ENCODE results near the gene TGFB1I1. TPM values are rescaled to one million over a fixed set of nuclear protein-coding genes. Genes with fewer than 3 reads are reported as not detected.
A peak's percentile ranks its signal among the peaks of the same experiment; 100 is the strongest.
"Not testable (repeated sequence)": the region's sequence is repeated elsewhere in the genome, so short reads cannot be mapped to it uniquely, and the experiment has no call there.

Gene TGFB1I1
- total RNA-seq, 1 donor from 2014 or later: 85.5 TPM

DNA sequence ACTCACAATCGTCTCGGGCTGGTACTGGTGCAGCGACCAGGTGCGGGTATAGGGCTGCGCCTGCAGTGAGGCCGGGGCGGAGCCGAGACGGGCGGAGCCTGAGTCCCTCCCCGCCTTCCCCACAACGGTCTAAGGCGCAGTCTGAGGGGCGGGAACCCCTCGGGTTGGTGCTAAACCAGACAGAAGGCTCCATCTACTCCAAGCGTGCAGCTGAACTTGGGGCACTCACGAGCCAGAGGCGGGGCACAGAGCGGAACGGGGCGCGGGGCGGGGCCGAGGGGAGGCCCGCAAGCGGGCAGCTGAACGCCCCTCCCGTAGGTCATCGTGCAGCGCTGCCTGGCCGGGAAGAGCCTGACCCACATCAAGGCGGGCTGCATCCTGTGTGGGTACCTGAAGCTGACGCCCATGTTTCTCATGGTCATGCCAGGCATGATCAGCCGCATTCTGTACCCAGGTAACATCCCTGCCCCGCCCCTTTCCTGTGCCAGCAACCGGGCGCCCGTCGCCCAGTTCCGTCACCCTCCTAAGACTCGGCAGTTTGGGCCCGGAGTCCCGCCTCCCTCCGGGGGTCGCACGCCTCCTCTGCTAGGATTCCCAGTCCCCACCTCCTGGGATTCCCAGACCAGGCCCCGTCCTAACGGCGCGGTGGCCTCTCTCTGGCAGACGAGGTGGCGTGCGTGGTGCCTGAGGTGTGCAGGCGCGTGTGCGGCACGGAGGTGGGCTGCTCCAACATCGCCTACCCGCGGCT lies 15.9 kb downstream of the TGFB1I1 start:
- DNase-seq (ENCODE audit: low spot score): peak; percentile 65

DNA sequence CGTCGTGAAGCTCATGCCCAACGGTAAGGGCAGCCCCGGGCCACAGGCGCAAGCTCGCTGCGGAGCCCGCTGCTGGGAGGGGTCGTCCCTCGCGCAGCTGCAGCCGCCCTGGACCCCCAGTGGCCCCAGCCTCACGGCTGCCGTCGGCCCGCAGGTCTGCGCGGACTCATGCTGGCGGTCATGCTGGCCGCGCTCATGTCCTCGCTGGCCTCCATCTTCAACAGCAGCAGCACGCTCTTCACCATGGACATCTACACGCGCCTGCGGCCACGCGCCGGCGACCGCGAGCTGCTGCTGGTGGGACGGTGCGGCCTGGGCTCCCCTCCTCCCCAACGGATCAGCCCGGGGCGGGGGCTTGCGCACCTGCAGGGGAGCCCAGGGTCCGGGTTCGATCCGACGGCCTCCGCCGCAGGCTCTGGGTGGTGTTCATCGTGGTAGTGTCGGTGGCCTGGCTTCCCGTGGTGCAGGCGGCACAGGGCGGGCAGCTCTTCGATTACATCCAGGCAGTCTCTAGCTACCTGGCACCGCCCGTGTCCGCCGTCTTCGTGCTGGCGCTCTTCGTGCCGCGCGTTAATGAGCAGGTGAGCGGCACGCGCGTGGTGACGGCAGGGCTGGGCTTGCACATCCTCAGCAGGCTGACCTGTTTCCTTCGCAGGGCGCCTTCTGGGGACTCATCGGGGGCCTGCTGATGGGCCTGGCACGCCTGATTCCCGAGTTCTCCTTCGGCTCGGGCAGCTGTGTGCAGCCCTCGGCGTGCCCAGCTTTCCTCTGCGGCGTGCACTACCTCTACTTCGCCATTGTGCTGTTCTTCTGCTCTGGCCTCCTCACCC lies 16.7 kb downstream of the TGFB1I1 start:
- no peak for DNase-seq (ENCODE audit: low spot score)

- DNase-seq (ENCODE audit: low spot score): no peak
These were observed 17.3 kb downstream of the TGFB1I1 start for GRCh38 chr16:31489298-31489564.

DNA sequence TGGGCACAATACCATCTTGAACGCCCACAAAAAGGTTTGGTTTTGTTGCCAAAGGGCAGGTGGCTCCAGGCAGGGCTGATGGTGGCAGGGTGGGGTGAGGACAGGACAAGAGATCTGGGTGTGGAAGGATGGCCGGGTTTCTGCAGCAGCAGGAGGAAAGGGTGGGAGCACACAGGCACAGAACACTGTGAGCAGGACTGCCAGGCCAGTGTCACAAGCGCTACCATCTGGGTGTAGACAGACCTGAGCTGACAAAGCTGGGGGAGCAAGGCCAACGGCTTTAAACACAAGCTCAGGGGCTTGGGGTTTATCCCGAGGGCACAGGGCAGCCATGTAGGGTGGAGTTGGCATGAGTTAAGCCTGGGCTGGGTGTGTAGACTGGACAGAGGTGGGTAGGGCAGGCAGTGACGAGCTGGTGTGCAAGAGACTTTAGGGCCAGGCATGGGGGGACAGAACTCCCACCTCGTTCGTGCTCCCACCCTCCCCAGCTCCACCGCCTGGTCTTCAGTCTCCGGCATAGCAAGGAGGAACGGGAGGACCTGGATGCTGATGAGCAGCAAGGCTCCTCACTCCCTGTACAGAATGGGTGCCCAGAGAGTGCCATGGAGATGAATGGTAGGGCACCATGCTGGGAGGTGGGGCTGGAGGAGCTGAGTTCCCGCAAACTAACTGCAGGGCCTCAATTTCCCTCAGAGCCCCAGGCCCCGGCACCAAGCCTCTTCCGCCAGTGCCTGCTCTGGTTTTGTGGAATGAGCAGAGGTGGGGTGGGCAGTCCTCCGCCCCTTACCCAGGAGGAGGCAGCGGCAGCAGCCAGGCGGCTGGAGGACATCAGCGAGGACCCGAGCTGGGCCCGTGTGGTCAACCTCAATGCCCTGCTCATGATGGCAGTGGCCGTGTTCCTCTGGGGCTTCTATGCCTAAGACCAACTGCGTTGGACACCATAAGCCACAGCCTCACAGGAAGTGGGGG lies 17.9 kb downstream of the TGFB1I1 start:
- no peak for DNase-seq (ENCODE audit: low spot score)

- no peak for DNase-seq (ENCODE audit: low spot score)
These were observed 19.9 kb downstream of the TGFB1I1 start for GRCh38 chr16:31491778-31492418.

DNA sequence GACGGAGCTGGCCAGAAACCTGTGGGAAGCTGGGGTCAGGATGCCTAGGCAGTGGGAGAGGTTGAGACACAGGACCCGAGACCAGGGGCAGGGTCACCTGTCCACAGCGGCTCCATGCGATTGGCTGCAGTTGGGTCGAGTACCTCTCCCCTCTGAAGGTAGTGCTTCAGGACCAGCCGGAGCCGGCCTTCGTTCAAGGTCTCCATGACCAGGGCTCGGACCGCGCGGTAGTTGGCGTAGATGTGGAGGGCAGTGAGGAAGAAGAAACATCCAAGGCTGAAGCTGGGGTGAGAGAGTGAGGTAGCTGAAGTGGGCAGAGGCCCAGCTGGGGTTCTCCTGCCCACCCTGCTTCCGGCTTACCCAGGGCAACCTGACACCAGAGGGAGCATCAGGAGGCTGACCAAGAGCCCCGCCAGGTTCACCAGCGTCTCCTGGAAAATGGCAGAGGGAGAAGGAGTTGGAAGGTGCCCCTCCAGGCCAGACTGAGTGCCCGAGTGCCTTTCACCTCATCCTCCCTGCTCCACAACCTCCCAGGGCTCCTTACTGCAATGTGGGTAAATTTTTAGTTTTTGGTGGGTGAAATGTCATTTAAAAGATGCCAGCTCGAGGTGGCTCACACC lies 21.7 kb downstream of the TGFB1I1 start:
- no peak for DNase-seq (ENCODE audit: low spot score)

GRCh38 chr16:31496670-31497069 lies 24.7 kb downstream of the TGFB1I1 start:
- no peak for DNase-seq (ENCODE audit: low spot score)

DNA sequence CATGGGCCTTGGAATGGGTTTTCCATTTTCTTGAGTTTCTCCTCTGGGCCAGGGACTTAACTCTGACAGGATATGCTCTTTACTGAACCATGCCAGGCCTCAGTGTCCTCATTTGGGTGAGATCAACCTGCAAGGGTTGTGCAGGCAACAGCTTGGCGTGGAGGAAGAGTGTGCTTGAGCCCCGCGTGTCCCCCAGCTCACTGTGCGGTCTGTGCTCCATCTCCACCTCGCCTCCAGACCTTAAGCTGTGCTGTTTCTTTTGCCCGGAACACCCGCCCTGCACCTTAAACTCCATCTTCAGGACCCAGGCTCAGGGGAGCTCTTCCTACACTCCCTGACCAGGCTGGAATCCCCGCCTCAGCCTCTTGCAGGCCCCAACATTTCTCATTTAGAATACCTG lies 26.5 kb downstream of the TGFB1I1 start:
- DNase-seq (ENCODE audit: low spot score): no peak

DNA sequence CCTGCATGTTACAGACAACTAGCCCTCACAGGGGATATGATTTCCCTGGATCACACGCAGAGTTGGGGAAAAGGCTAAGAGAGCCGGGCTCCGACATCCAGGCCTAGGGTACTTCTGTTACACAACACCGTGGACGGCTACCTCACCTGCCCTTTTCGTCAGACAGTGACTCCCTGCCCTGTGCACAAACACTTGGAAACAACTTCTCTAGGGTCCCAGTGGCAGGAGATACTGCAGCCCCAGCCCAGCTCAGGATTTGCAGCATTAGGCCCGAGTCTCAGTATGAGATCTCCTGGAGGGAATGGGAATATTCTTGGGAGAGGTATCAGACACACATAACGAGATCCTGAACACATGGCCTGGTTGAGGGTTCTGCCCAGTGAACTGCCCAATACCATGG lies 28.0 kb downstream of the TGFB1I1 start:
- no peak for DNase-seq (ENCODE audit: low spot score)

DNA sequence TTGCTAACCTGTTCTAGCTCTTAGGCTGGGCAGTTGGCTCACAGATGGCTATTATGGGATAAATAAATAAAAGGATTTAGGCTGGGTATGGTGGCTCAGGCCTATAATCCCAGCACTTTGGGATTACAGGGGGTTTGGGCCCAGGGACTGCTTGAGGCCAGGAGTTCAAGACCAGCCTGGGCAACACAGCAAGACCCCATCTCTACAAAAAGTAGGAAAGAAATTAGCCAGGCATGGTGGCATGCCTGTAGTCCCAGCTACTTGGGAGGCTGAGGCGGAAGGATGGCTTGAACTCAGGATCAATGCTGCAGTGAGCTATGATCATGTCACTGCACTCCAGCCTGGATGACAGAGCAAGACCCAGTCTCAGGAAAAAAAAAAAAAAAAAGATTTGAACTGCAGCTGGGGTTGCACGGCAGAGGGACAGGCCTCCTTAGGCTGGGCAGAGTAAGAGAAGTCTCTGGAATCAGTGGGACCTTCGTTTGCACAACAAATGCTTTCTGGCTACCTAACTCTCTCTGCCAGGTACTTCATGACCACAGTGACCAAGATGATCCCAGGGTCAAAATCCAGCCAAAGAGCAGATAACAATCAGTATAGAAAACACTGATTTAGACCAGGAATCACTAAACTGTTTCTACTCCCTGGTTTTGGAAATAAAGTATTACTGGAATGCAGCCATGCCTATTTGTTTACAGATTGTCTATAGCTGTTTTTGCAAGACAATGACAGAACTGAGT lies 29.4 kb downstream of the TGFB1I1 start:
- no peak for DNase-seq (ENCODE audit: low spot score)

DNA sequence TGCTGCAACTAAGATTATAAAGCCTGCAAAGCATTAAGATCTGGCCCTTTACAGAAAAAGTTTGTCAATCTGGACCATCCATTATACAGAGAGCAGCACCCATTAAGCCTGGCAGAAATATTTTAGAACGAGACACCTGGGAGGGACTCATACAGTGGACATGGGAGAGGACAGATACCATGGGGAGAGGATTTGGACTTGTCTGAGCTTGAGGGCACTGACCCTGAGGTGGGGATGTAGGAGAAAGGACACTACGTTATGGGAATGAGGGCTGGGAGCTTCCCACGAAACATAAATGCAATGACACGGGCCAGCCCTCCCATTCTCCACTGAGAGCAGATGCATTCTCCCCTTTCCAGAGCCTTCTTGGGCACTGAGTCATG lies 30.0 kb downstream of the TGFB1I1 start:
- no peak for DNase-seq (ENCODE audit: low spot score)

DNA sequence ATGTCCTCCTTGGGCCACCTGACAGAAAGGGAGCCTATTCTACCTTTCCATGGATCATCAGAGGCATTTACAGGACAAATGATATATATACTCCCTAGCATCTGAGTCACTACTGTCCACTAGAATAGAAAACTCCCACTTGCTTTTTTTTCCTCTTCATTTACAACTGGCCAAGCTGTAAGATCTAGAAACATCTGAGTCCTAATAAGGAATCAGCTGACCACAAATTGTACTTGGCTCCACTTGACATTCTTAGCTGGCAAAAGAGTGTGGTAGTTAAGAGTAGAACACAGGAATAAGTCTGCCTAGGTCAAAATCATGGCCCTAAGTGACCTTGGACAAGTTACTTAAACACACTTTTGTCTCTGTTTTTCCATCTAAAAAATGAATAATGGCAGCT lies 31.0 kb downstream of the TGFB1I1 start:
- no peak for DNase-seq (ENCODE audit: low spot score)

DNA sequence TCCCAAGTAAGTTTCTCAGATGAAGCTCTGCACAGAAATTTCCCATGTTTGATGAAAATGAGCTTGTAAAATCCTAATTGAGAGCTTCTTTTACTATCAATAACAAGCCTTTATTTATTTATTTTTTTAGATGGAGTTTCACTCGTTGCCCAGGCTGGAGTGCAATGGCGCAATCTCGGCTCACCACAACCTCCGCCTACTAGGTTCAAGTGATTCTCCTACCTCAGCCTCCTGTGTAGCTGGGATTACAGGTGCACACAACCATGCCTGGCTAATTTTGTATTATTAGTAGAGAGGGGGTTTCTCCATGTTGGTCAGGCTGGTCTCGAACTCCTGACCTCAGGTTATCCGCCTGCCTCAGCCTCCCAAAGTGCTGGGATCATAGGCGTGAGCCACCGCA lies 31.6 kb downstream of the TGFB1I1 start:
- not testable (repeated sequence) for DNase-seq (ENCODE audit: low spot score)

DNA sequence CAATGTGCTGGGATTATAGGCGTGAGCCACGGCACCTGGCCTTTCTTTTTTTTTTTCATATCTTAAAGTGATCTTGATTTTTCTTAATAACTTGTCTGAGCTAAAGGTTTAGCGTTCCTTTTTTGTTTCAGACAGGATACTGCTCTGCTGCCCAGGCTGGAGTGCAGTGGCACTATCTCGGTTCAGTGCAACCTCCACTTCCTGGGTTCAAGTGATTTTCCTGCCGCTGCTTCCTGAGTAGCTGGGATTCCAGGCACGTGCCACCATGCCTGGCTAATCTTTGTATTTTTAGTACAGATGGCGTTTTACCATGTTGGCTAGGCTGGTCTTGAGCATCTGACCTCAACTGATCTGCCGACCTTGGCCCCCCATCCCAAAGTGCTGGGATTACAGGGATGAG lies 32.2 kb downstream of the TGFB1I1 start:
- no peak for DNase-seq (ENCODE audit: low spot score)

DNA sequence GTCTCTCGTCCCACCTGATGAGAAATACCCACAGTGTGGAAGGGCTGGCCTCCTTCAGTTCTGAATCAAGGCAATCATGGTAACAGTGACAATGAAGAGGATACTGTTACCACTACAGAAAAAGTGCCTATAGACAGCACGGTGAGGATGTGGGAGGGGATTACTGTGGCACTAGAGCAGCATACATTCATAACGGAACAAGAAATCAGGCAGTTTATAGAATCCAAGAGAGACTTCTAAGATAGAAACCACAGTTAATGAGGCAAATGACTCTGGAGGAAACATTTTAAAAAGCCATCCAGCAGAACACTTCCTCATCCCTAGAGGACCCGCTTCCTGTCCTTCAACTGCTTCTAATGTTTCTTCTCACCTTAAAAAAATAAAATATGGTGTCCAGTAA lies 33.5 kb downstream of the TGFB1I1 start:
- no peak for DNase-seq (ENCODE audit: low spot score)

- DNase-seq (ENCODE audit: low spot score): no peak
These were observed 35.6 kb downstream of the TGFB1I1 start for GRCh38 chr16:31507617-31507928.

DNA sequence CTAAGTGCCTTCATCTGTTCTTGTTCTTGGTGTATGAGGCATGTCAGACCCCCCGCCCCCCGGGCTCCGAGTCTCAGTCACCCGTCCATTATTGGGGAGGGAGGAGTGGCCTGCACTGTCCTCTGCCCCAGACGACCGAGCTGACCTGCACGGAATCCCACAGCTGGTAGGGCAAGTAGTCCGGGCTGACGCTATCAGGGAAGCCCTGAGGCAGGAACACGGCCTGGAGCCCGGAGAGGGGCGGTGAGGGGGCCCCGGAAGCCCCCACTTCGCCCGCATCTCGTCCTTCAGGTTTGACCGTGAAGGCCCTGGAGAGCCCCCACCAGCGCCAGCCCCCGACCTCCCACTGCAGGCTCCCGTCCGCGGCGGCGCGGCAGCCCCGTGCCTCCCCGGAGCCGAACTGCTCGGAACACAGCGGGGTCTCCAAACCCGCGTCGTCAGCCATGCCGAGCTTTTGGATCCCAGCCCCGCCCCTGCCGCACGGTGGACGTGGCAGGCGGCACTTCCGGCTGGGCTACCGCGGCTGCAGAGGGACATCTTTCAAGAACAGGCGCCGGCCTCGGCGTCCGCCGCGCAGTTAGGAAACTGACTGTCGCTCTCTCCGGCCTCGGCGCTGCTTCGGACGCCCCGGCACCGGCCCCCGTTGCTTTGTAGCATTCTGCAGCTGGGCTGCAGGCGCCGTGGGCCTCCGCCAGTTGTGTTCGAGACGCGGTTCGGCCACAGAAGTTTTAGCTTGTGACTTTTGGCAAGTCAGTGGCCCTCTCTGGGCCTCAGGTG lies 36.2 kb downstream of the TGFB1I1 start, which contains the start of gene RUSF1:
RUSF1 (minus strand) TSS at position 463 of the 777 bp plus-strand sequence; CDS start at position 445, 18 bp downstream.
- DNase-seq (ENCODE audit: low spot score): peak; percentile 92

- no peak for DNase-seq (ENCODE audit: low spot score)
These were observed 36.8 kb downstream of the TGFB1I1 start for GRCh38 chr16:31508706-31509195.

GRCh38 chr16:31513126-31513525 lies 41.2 kb downstream of the TGFB1I1 start:
- no peak for DNase-seq (ENCODE audit: low spot score)

- no peak for DNase-seq (ENCODE audit: low spot score)
These were observed 41.9 kb downstream of the TGFB1I1 start for GRCh38 chr16:31513884-31514283.

Data from mucosa of gallbladder (tissue), 1 donor.